ENCODE data around the gene CLIP1.
"Not testable (repeated sequence)": the region's sequence is repeated elsewhere in the genome, so short reads cannot be mapped to it uniquely, and the experiment has no call there.

The CLIP1 gene

DNA sequence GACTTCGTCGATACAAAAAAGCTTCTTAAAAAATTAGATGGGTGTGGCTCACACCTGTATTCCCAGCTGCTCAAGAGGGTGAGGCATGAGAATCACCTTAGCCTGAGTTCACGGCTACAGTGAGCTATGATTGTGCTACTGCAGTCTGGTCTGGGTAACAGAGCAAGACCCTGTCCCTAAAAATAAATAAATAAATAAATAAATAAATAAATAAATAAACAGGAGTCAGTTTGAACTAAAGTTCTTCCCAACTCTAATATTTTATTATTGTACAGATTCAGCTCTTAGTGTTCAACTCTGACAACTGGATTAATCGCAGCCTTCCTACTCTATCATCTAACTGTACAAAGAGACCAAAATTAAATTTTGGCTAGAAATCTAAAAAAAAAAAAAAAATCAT is 12.7 kb upstream of the CLIP1 start:
- no peak for DNase-seq (ENCODE audit: low read depth in 2 of 2)

DNA sequence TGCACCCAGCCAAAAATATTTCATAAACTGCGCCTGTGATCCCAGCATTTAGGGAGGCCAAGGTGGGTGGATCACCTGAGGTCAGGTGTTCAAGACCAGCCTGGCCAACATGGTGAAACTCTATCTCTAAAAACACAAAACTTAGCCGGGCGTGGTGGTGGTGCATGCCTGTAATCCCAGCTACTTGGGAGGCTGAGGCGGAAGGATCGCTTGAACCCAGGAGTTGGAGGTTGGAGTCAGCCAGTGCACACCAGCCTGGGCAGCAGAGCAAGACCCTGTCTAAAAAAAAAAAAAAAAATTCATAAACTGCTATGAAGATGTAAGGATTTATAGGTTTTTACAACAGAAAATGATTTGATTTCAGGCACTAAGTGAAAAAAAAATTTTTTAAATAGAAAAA is 6.6 kb upstream of the CLIP1 start:
- DNase-seq (ENCODE audit: low read depth in 2 of 2), result not testable (repeated sequence)

DNA sequence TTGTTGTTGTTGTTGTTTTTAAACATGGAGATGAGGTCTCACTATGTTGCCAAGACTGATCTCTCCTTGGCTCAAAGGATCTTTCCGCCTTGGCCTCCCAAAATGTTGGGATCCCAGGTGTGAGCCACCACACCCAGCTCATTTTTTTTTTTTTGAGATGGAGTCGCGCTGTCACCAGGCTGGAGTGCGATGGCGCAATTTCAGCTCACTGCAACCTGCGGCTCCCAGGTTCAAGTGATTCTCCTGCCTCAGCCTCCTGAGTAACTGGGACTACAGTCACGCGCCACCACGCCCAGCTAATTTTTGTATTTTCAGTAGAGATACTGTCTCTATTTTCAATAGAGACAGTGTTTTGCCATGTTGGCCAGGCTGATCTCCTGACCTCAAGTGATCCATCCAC is 4.9 kb upstream of the CLIP1 start:
- no peak for DNase-seq (ENCODE audit: low read depth in 2 of 2)

DNA sequence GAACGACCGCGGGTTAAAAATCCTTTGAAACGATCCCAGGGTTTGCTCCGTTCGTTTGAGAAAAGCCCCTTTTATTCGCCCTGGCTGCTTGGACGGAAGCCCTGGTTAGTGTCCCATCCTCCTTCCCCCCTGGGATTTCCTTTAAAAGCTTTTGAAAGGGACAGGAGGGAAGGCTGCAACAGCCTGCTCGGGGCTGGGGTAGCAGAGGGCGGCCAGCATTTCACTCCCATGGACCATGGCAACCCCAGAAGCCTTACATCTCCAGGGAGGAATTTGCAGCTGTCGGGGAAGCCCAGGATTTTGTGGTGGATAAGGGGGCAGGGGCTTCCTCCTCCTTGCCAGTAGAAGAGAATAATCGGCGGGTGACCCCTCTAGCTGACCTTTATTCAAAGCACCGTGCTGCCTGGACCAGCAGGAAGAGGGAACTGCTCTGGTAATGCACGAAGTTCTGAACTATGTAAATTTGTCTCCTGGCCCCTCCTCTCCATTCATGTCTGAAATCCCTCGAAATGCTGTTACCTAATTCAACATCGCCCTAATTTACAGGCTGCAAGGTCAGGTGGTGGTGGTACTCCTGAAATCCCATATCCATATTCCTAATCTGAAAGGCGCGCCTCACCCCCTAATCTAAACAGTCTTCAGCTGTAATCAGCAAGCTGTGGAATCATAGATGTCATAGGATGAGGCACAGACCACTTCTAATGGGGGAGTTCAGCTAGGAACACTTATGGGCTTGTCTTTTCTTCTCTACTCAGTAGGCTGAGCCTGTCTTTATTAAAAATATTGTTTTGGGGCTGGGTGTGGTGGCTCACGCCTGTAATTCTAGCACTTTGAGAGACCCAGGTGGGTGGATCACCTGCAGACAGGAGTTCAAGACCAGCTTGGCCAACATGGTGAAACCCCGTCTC is 1.0 kb upstream of the CLIP1 start:
- no peak for DNase-seq (ENCODE audit: low read depth in 2 of 2)

DNA sequence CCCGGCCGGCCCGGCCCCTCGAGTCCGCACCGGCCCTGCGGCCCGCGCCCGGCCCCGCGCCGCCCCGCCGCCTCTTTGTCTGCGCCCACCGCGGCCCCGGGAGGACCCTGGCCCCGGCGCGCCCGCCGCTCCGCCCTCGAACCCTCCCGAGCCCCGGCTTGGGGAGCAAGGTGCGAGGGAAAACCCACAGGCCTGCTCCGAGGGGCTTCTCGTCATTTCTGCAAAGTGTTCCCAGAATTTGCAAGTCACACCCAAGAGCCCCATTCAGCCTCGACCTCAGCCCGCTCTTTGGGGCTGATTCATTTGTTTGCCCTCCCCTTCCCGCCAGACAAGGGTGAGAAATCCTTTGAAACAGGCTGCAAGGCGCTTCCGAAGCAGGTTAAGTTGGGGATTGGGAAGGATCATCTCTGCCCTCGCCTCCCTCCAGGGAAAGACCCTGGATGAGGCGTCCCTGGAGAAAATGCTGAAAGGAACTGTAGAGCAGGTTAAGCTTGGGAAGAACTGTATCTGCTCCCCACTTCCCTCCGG is 325 bp upstream of the CLIP1 start:
- no peak for DNase-seq (ENCODE audit: low read depth in 2 of 2)

DNA sequence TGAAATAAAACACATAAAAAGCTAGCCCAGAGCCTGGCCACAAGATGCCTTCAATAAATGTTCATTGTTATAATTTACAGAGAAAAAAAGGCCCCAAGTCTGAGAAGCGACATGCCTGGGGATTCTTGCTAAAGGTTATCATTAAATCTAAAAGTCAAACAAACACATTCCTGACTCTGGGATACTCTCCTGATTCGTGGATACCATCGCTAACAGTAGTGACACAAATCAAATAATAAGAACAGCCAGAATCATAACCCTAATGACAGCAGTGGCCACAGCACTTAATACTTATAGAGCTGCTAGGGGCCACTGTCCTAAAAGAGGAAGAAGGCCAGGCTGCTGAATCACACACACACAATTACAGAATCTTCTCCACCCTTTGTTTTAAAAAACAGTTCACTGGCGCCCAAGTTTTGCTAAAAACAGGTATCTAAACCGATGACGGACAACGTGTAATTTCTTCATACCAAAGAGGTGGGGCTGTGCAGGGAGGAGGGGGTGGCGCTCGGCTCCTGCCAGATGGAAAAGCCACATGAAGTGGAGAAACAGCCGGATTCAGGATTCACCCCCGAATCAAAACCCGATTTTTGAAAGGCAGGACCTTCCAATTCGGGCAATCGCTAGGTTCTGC is 1.2 kb downstream of the CLIP1 start:
- no peak for DNase-seq (ENCODE audit: low read depth in 2 of 2)

DNA sequence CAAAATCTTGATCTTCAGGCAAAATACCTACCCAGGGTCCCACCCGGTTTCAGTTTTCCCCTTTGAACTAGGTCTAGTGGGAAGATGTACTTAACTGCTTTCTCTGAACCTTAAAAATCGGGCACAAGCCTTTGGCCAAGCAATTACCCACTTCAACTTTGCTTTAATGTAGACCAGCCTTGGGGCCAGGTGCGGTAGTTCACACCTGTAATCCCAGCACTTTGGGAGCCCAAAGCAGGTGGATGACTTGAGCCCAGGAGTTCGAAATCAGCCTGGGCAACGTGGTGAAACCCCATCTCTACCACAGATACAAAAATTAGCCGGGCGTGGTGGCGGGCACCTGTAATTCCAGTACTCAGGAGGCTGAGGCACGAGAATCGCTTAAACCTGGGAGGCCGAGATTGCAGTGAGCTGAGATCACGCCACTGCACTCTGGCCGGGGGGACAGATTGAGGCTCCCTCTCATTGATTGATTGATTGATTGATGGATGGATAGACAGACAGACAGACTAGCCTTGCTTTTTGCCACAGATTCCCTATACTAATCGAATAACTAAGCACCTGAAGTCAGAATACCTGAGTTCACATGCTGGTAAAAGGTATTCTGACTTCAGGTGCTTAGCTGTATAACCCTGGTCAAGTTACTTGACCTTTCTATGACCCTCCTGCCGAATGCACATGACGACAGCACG is 1.9 kb downstream of the CLIP1 start:
- no peak for DNase-seq (ENCODE audit: low read depth in 2 of 2)

DNA sequence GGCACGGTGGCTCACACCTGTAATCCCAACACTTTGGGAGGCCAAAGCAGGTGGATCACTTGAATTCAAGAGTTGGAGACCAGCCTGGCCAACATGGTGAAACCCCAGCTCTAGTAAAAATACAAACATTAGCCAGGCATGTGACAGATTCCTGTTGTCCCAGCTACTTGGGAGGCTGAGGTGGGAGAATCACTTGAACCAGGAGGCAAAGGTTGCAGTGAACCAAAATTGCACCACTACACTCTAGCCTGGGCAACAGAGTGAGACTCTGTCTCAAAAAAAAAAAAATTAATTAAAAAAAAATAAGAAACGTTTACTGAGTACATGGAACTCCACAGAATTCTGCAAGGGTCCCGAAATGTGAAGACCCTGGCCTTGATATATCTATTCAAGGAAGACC is 3.4 kb downstream of the CLIP1 start:
- DNase-seq (ENCODE audit: low read depth in 2 of 2), result not testable (repeated sequence)

DNA sequence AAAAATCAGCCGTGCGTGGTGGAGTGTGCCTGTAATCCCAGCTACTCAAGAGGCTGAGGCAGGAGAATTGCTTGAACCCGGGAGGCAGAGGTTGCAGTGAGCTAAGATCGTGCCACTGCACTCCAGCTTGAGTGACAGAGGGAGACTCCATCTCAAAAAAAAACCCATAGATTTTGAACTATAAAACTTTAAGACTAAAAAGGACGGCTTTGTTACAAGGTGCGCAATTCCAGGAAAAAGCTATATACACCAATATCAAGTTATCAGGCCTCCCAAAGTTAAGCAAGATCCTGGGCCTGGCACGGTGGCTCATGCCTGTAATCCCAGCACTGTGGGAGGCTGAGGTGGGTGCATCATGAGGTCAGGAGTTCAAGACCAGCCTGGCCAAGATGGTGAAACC is 6.8 kb downstream of the CLIP1 start:
- DNase-seq (ENCODE audit: low read depth in 2 of 2), result not testable (repeated sequence)

DNA sequence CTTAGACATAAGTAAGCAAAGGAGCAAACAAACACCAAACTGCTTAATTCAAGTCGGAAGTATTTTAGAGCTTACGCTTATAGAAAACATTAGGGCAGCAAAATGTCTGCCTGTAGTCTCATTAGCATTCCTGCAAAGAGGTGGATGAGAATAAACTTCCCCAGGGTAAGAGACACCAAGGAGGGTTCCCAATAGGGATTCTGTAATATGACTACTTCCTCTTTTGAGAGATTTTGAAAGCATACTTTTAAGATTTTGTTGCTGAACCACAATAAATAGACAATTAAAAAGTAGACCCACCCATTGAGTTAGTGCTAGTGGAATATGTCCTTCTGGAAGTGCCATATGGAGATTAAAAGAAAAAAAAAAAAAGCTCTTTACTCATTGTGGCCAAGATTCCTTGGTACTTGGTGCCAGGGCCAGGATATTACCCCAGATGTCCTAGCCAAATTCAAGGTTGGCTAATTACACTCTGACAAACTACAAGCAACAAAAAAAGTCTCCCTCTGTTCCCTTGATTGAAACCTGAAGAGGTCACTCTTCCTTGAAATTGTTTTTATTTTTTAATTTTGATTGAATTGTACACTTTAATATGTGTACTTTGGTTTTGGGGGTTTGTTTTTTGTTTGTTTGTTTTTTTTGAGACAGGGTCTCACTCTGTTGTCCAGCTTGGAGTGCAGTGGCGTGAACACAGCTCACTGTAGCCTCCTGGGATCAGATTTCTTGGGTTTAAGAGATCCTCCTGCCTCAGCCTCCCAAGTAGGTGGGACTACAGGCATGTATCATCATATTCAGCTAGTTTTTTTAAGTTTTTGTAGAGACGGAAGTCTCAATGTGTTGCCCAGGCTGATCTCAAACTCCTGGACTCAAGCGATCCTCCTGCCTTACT is 8.7 kb downstream of the CLIP1 start:
- DNase-seq (ENCODE audit: low read depth in 2 of 2), result no peak

DNA sequence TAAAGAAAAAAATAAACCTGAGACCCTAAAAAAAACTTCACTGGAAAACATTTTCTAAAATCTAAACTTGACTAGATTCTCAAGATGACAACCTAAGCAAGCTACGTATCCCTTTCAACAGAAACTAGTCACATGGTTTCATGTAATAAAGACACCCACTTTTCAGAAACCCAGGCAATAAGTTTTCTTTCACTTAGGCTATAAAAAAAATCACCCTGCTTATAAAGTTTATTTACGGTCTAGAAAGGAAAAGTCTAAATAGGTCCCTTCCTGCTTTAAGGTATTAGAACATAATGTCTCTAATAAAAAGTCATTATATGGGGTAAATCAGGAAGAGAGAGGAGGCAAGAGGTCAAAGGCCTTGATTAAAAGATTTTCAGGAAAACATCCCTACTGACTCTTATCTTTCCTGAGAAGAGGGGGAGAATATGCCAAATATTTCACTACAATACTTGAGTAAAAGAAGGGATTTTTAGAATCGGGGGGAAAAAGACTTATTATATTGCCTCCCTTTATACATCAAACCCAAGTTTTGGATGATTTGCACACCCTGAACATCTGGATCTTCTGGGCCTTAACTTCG is 9.5 kb downstream of the CLIP1 start:
- DNase-seq (ENCODE audit: low read depth in 2 of 2), result no peak

DNA sequence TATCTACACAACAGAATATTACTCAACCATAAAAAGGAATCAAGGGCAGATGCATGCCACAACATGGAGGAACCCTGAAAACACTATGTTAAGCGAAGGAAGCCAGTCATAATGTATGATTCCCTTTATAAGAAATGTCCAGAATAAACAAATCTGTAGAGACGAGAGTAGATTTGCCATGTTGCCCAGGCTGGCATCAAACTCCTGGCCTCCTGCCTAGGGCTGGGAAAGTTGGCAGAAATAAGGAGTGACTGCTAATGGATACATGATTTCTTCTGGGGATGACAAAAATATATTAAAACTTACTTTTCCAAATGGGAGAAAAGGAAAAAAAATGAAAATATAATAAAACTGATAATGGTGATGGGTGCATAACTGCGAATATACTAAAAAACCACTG is 10.9 kb downstream of the CLIP1 start:
- DNase-seq (ENCODE audit: low read depth in 2 of 2), result no peak

DNA sequence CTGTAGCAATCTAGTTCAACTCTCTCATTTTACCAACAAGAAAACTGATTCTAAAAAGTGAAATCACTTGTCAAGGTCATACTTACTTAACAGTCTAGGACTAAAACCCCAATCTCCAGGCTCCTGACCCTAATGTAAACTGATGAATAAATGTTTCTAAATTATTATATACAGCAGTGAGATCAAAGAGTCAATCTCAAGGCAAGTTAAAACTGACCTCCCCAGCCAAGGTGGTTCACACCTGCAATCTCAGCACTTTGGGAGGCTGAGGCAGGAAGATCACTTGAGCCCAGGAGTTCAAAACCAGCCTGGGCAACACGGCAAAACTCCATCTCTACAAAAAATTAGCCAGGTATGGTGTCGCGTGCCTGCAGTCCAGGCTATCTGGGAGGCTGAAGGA is 15.3 kb downstream of the CLIP1 start:
- no peak for DNase-seq (ENCODE audit: low read depth in 2 of 2)

DNA sequence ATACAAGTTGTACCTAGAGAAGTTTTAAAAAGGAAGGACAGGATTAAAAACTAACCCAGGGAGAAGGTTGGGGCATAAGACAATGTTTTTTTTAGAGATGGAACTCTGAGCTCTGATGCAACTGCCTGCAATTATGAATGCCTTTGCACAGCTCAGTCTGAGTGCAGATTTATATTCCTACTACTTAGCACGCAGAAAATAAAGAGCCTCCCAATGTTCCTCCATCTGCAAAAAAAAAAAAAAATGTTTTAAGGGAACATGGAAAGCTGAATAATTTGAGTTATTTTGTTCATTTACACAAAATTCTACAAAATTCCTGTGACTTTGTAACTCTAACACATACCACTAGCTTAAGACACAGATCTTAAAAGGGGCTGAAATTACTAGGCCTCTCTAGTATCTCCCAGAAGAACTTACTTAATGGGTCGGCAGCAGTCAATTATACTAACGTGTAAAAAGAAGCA is 15.7 kb downstream of the CLIP1 start:
- no peak for DNase-seq (ENCODE audit: low read depth in 2 of 2)

DNA sequence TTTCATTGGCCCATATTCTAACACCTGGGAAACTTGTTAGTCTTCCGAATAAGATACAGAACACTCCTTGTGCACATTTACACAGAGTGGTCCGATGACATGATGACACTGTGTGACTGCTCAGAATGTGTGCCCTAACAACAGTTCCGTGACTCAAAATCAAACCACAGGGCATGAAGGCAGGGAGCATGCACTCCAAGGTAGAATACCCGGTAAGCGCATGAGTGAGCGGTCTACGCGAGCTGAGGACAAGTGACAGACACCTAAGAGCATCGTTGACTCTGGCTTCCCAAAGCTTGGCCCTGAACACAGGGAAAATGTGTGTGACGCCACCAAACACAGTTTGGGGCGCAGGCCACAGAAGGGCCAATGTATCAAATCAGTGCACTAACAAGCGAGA is 18.6 kb downstream of the CLIP1 start:
- no peak for DNase-seq (ENCODE audit: low read depth in 2 of 2)

DNA sequence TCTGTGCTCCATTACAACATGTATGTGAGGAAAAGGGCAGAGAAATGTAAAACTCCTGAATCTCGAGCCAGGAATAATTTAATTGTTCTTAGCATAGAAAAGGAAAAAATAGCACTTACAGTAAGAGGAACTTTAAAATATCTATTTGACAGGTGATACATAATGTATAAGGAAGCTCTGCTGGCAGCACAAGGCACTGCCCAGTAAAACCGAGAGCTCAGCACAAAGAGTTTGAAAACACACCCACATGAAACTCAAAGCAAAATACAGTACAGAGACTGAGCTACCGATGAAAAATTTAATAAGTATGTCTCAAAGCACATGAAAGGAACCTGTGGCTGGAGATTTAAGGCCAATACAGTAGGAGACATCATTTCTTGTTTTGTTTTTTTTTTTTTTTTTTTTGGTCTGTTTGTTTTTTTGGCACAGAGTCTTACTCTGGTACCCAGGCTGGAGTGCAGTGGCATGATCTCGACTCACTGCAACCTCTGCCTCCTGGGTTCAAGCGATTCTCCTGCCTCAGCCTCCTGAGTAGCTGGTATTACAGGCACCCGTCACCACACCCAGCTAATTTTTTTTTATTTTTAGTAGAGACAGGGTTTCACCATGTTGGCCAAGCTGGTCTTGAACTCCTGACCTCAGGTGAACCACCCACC is 19.2 kb downstream of the CLIP1 start:
- DNase-seq (ENCODE audit: low read depth in 2 of 2), result no peak

DNA sequence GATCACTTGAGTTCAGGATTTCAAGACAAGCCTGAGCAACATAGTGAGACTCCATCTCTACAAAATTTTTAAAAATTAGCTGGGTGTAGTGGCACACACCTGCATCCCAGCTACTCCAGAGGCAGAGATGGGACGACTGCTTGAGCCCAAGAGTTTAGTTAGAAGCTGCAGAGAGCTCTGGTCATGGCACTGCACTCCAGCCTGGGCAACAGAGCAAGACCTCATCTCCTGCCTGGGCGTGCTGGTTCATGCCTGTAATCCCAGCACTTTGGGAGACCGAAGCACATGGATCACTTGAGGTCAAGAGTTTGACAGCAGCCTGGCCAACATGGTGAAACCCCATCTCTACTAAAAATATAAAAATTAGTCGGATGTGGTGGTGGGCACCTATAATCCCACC is 20.2 kb downstream of the CLIP1 start:
- DNase-seq (ENCODE audit: low read depth in 2 of 2), result no peak

DNA sequence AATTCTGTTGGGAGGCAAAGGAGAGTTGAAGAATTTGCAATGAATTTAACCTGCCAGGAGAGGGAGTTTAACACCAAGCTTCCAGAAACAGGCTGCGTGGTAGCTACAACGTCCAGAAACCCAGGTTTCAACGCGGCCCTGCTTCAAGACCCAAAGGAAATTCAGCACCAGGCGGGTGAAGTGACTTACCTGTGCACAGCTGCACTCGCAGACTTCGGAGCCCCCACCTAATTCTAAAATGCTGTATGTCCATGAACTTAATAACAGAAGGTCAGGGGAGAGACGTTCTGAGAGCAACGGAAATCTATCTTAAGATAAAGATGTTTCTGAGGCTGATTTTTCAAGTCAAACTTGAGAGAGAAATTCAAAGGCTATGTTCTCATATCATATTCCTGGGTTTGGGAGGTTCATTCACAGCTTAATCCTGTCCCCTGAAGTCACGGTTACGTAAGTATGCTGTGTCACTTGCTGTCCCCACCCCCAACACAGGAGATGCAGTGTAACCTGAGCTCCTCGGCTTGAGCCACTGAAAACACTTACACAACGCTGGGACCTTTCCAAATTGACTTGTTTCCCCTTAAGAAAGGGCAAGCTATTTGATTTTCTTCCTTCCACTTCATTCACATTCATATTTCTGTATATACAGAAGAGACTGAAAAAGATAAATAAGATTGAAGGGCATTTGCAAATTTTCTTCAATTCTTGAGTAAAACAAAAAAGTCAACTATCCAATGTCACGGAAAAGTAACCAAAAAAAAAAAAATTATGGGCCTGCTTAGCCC is 22.7 kb downstream of the CLIP1 start:
- no peak for DNase-seq (ENCODE audit: low read depth in 2 of 2)

DNA sequence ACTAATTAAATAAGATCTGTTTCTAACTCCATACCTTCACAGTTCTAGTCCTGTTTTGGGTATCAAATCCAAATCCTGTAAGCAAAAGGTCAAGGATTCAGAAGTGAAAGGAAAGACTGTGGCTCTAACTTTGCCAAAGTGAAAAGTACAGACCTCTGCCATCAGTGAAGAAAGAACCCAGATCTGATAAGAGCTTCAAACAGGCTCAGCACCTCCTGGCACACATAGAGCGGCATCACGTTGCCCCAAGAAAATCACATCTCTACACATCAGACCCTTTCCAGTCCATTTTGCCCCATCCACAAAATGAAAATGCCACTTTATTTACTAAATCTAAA is 23.2 kb downstream of the CLIP1 start:
- no peak for DNase-seq (ENCODE audit: low read depth in 2 of 2)

DNA sequence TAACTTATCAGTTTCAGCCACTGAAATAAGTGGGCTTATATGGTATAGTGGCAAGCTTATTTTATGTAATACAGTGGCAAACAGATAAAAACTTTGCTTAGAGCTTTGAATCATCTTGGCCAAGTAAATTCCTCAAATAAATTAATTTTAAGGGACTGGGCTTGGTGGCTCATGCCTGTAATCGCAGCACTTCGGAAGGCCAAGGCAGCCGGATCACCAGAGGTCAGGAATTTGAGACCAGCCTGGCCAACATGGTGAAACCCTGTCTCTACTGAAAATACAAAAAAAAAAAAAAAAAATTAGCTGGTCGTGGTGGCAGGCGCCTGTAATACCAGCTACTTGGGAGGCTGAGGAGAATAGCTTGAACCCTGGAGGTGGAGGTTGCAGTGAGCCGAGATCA is 24.5 kb downstream of the CLIP1 start:
- DNase-seq (ENCODE audit: low read depth in 2 of 2), result not testable (repeated sequence)

Data from activated CD8-positive, alpha-beta memory T cell treated with anti-CD3 and anti-CD28 coated beads for 4 hours (primary cell).